Astrocyte (in vitro differentiated cells and primary cell): ENCODE data around the gene HYKK. TPM values are rescaled to one million over a fixed set of nuclear protein-coding genes. Genes with fewer than 3 reads are reported as not detected.
A peak's percentile ranks its signal among the peaks of the same experiment; 100 is the strongest.
"Not testable (repeated sequence)": the region's sequence is repeated elsewhere in the genome, so short reads cannot be mapped to it uniquely, and the experiment has no call there.

ENCODE experiments used
- DNase-seq: peaks from one replicate; pipeline ENCODE4 v3.0.0-alpha.2; 2010; ENCODE audit warnings: low read depth
- FAIRE-seq: peaks from 2 replicates; lab custom pipeline; 2011; peaks lifted over from hg19 to GRCh38; lab: Jason Lieb, UNC
- H2AFZ ChIP-seq: 2 replicates; pipeline ENCODE4 v1.6.0; 2012; ENCODE audit warnings: low read depth, low read length, inconsistent platforms
- H3K27ac ChIP-seq: 2 replicates; pipeline ENCODE4 v1.5.1; 2011; ENCODE audit warnings: low read depth, low read length, inconsistent platforms
- H3K27me3 ChIP-seq: 2 replicates; pipeline ENCODE4 v1.6.0; 2011; ENCODE audit warnings: low read length, inconsistent platforms; ENCODE audit not compliant: insufficient read depth
- H3K36me3 ChIP-seq: 2 replicates; pipeline ENCODE4 v1.5.1; 2011; ENCODE audit warnings: low read length, inconsistent platforms; ENCODE audit not compliant: insufficient read depth
- H3K4me1 ChIP-seq: 2 replicates; pipeline ENCODE4 v1.5.1; 2011; ENCODE audit warnings: low read length, inconsistent platforms; ENCODE audit not compliant: insufficient read depth
- H3K4me2 ChIP-seq: 2 replicates; pipeline ENCODE4 v1.6.0; 2012; ENCODE audit warnings: low read length, inconsistent platforms
- H3K4me3 ChIP-seq: 2 replicates; pipeline ENCODE4 v1.5.1; 2011; ENCODE audit warnings: low read depth, mild to moderate bottlenecking, low read length, inconsistent platforms; ENCODE audit not compliant: insufficient read depth
- H3K79me2 ChIP-seq: 2 replicates; pipeline ENCODE4 v1.6.0; 2012; ENCODE audit warnings: mild to moderate bottlenecking, low read length, inconsistent platforms; ENCODE audit not compliant: insufficient read depth
- H3K9ac ChIP-seq: 2 replicates; pipeline ENCODE4 v1.6.0; 2012; ENCODE audit warnings: mild to moderate bottlenecking, low read length, inconsistent platforms
- H3K9me3 ChIP-seq: 2 replicates; pipeline ENCODE4 v1.5.1; 2012; ENCODE audit warnings: low read depth, mild to moderate bottlenecking, low read length, inconsistent platforms; ENCODE audit not compliant: insufficient read depth
- H4K20me1 ChIP-seq: 2 replicates; pipeline ENCODE4 v1.6.0; 2012; ENCODE audit warnings: low read length, inconsistent platforms; ENCODE audit not compliant: insufficient read depth
- H3K27ac Mint-ChIP-seq: one replicate; pipeline ENCODE4 v1.8.0; 2021; ENCODE audit warnings: mild to moderate bottlenecking, mixed read lengths; ENCODE audit not compliant: unreplicated experiment
- H3K27me3 Mint-ChIP-seq: one replicate; pipeline ENCODE4 v1.8.0; 2021; ENCODE audit warnings: low read depth, mixed read lengths; ENCODE audit not compliant: unreplicated experiment
- H3K36me3 Mint-ChIP-seq: one replicate; pipeline ENCODE4 v1.8.0; 2021; ENCODE audit warnings: low read depth, mixed read lengths; ENCODE audit not compliant: unreplicated experiment
- H3K4me1 Mint-ChIP-seq: one replicate; pipeline ENCODE4 v1.8.0; 2021; ENCODE audit warnings: low read depth, mixed read lengths; ENCODE audit not compliant: unreplicated experiment
- H3K4me3 Mint-ChIP-seq: one replicate; pipeline ENCODE4 v1.8.0; 2021; ENCODE audit warnings: mild to moderate bottlenecking, moderate library complexity, mixed read lengths; ENCODE audit not compliant: unreplicated experiment
- H3K9me3 Mint-ChIP-seq: one replicate; pipeline ENCODE4 v1.8.0; 2021; ENCODE audit warnings: mild to moderate bottlenecking, mixed read lengths; ENCODE audit not compliant: unreplicated experiment
- CTCF ChIP-seq: IDR thresholded peaks from 2 replicates; pipeline ENCODE4 v1.5.1; 2011; ENCODE audit warnings: low read depth, mild to moderate bottlenecking, inconsistent platforms, low read length, moderate library complexity; ENCODE audit not compliant: insufficient read depth
- EZH2 ChIP-seq: IDR thresholded peaks from 2 replicates; pipeline ENCODE4 v1.6.1; 2012; ENCODE audit warnings: mild to moderate bottlenecking, low read length, inconsistent platforms; ENCODE audit not compliant: insufficient read depth
- total RNA-seq: library from RNA; stranded (reverse); gene quantifications from 2 replicates; pipeline ENCODE4 v1.2.1, GENCODE V29; 2021

Gene HYKK
- total RNA-seq, 1 donor from 2014 or later: 1.3 TPM

- Histone ChIP-seq H3K36me3 (no peaks in the 10 kb centered on the region), H3K4me3 (peak overlapping the region; percentile 80), H3K79me2 (no peaks in the 10 kb centered on the region), H3K9ac (peak overlapping the region; percentile 81), H3K4me1 (peaks cover 4% of the 10 kb centered on the region), H3K4me2 (peak overlapping the region; percentile 99), H2AFZ (peak overlapping the region; percentile 95), H3K27ac (no peak overlapping the region), H4K20me1 (no peaks in the 10 kb centered on the region), H3K27me3 (no peaks in the 10 kb centered on the region), H3K9me3 (no peaks in the 10 kb centered on the region)
- H3K27ac Mint-ChIP-seq: no peak overlapping the region
- no peak for DNase-seq
- H3K36me3 Mint-ChIP-seq: no peaks in the 10 kb centered on the region
- no peaks in the 10 kb centered on the region for H3K9me3 Mint-ChIP-seq
- peaks cover 7% of the 10 kb centered on the region for H3K27me3 Mint-ChIP-seq
- H3K4me3 Mint-ChIP-seq: peak overlapping the region; percentile 88
- FAIRE-seq: no peak
- H3K4me1 Mint-ChIP-seq: peaks cover 5% of the 10 kb centered on the region
- TF ChIP-seq EZH2 (no peak), CTCF (no peak)
Observed at GRCh38 chr15:78508272-78508671, 895 bp downstream of the HYKK start.

GRCh38 chr15:78509726-78510312, 2.4 kb downstream of the HYKK start:
- FAIRE-seq: no peak
- peaks cover 5% of the 10 kb centered on the region for H3K4me1 Mint-ChIP-seq
- H3K9me3 Mint-ChIP-seq: no peaks in the 10 kb centered on the region
- Histone ChIP-seq H3K4me2 (no peak overlapping the region), H3K9me3 (no peaks in the 10 kb centered on the region), H3K4me3 (no peak overlapping the region), H3K27me3 (no peaks in the 10 kb centered on the region), H3K36me3 (no peaks in the 10 kb centered on the region), H4K20me1 (no peaks in the 10 kb centered on the region), H3K79me2 (no peaks in the 10 kb centered on the region), H2AFZ (no peak overlapping the region), H3K27ac (no peak overlapping the region), H3K4me1 (peaks cover 4% of the 10 kb centered on the region), H3K9ac (no peak overlapping the region)
- H3K27ac Mint-ChIP-seq: no peak overlapping the region
- TF ChIP-seq EZH2 (no peak), CTCF (no peak)
- peaks cover 7% of the 10 kb centered on the region for H3K27me3 Mint-ChIP-seq
- no peaks in the 10 kb centered on the region for H3K36me3 Mint-ChIP-seq
- DNase-seq: no peak
- no peak overlapping the region for H3K4me3 Mint-ChIP-seq

- not testable (repeated sequence) for H3K4me2 ChIP-seq, H3K36me3 Mint-ChIP-seq, FAIRE-seq, H3K27me3 ChIP-seq, H2AFZ ChIP-seq, H4K20me1 ChIP-seq, H3K27ac ChIP-seq, H3K27me3 Mint-ChIP-seq, H3K27ac Mint-ChIP-seq, H3K4me3 ChIP-seq, H3K4me1 ChIP-seq, H3K79me2 ChIP-seq, H3K9me3 ChIP-seq, H3K4me3 Mint-ChIP-seq, H3K9ac ChIP-seq, H3K4me1 Mint-ChIP-seq, DNase-seq, H3K36me3 ChIP-seq
- H3K9me3 Mint-ChIP-seq: peaks cover 14% of the 10 kb centered on the region
Observed at GRCh38 chr15:78520035-78520434, 12.7 kb downstream of the HYKK start.
